ENCODE data around the gene AIP. TPM values are rescaled to one million over a fixed set of nuclear protein-coding genes. Genes with fewer than 3 reads are reported as not detected.
A peak's percentile ranks its signal among the peaks of the same experiment; 100 is the strongest.
"Not testable (repeated sequence)": the region's sequence is repeated elsewhere in the genome, so short reads cannot be mapped to it uniquely, and the experiment has no call there.

AIP gene
- total RNA-seq, 1 experiment from 2014 or later = 35.6 TPM

- Histone ChIP-seq H4K8ac (replicated peaks; ENCODE audit: insufficient read length, low read depth, low read length) (no peak overlapping the region), H2BK5ac (ENCODE audit: insufficient read length, low read length) (no peak overlapping the region), H4K91ac (ENCODE audit: insufficient read length, low read depth, low read length) (no peak overlapping the region), H2BK120ac (ENCODE audit: low read depth, low read length, poor library complexity, severe bottlenecking) (no peak overlapping the region), H3K23me2 (ENCODE audit: insufficient read length, low read depth, low read length, poor library complexity, severe bottlenecking) (no peaks in the 10 kb centered on the region), H3K27me3 (ENCODE audit: insufficient read depth, low read length) (no peaks in the 10 kb centered on the region; the same call in 1 of the 2 replicates), H2AFZ (ENCODE audit: low read length) (no peak overlapping the region), H3K27ac (ENCODE audit: insufficient read length, low read depth, low read length) (no peak overlapping the region), H2AK5ac (ENCODE audit: insufficient read length, low read length) (no peak overlapping the region), H3T11ph (ENCODE audit: low read length) (no peak overlapping the region), H3K79me1 (ENCODE audit: insufficient read depth, low read depth, low read length, poor library complexity, severe bottlenecking) (no peaks in the 10 kb centered on the region), H4K5ac (ENCODE audit: insufficient read length, low read depth, low read length) (no peak overlapping the region), H3K9me3 (ENCODE audit: control insufficient read depth, low read depth, low read length) (no peaks in the 10 kb centered on the region), H3K4me1 (ENCODE audit: insufficient read depth, low read length) (no peaks in the 10 kb centered on the region; the same call in 1 of the 2 replicates), H2BK15ac (ENCODE audit: low read depth, low read length) (no peak overlapping the region), H3K18ac (ENCODE audit: insufficient read length, low read depth, low read length) (no peak overlapping the region), H3K56ac (ENCODE audit: insufficient read length, low read depth, low read length) (no peak overlapping the region), H2BK20ac (ENCODE audit: low read depth, low read length, poor library complexity, severe bottlenecking) (no peak overlapping the region), H3K14ac (ENCODE audit: insufficient read depth, low read length) (no peak overlapping the region), H3K4ac (ENCODE audit: low read depth, low read length) (no peak overlapping the region), H3K23ac (ENCODE audit: insufficient read length, low read depth, low read length) (no peak overlapping the region), H4K20me1 (ENCODE audit: control insufficient read depth, insufficient read depth, insufficient read length) (no peaks in the 10 kb centered on the region), H2BK12ac (ENCODE audit: insufficient read length, low read depth, low read length) (no peak overlapping the region), H3K79me2 (ENCODE audit: insufficient read depth, low read length) (no peaks in the 10 kb centered on the region), H3K9ac (ENCODE audit: extremely low read depth, insufficient read length, low read length) (no peak overlapping the region), H3K4me2 (ENCODE audit: insufficient read depth, insufficient read length, low read length) (no peak overlapping the region)
- H3K4me1 Mint-ChIP-seq = peaks cover 19 to 25% of the 10 kb centered on the region in 2 experiments
- peaks cover 9 to 16% (median 13%) of the 10 kb centered on the region in 3 experiments for H3K36me3 Mint-ChIP-seq (ENCODE audit: insufficient read depth in 1 of 3, low read depth in 3 of 3)
- no peak overlapping the region for H3K4me3 Mint-ChIP-seq
- no peaks in the 10 kb centered on the region for H3K9me3 Mint-ChIP-seq
- TF ChIP-seq, protein P1, sequence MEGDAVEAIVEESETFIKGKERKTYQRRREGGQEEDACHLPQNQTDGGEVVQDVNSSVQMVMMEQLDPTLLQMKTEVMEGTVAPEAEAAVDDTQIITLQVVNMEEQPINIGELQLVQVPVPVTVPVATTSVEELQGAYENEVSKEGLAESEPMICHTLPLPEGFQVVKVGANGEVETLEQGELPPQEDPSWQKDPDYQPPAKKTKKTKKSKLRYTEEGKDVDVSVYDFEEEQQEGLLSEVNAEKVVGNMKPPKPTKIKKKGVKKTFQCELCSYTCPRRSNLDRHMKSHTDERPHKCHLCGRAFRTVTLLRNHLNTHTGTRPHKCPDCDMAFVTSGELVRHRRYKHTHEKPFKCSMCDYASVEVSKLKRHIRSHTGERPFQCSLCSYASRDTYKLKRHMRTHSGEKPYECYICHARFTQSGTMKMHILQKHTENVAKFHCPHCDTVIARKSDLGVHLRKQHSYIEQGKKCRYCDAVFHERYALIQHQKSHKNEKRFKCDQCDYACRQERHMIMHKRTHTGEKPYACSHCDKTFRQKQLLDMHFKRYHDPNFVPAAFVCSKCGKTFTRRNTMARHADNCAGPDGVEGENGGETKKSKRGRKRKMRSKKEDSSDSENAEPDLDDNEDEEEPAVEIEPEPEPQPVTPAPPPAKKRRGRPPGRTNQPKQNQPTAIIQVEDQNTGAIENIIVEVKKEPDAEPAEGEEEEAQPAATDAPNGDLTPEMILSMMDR (conservative IDR thresholded peaks at IDR 0.05) = no peak
- no CpG with 5 or more reads among the region's 11 CpGs for WGBS (ENCODE audit: extremely low coverage, insufficient read length, low lambda C conversion rate)
- no peak for DNase-seq
- H3K27me3 Mint-ChIP-seq (ENCODE audit: low read depth) = peaks cover 28% of the 10 kb centered on the region
- no peak overlapping the region for H3K27ac Mint-ChIP-seq
These were observed 2.1 kb downstream of the AIP start for GRCh38 chr11:67484847-67485311.

GRCh38 chr11:67485873-67486361, 3.1 kb downstream of the AIP start:
- not testable (repeated sequence) for H3K23ac ChIP-seq (ENCODE audit: insufficient read length, low read depth, low read length); H2BK12ac ChIP-seq (ENCODE audit: insufficient read length, low read depth, low read length); H3T11ph ChIP-seq (ENCODE audit: low read length); H3K14ac ChIP-seq (ENCODE audit: insufficient read depth, low read length); H3K4me2 ChIP-seq (ENCODE audit: insufficient read depth, insufficient read length, low read length); H3K23me2 ChIP-seq (ENCODE audit: insufficient read length, low read depth, low read length, poor library complexity, severe bottlenecking); H2AFZ ChIP-seq (ENCODE audit: low read length); H3K9me3 ChIP-seq (ENCODE audit: control insufficient read depth, low read depth, low read length); H2BK5ac ChIP-seq (ENCODE audit: insufficient read length, low read length); H4K20me1 ChIP-seq (ENCODE audit: control insufficient read depth, insufficient read depth, insufficient read length); H3K4me3 Mint-ChIP-seq; H3K18ac ChIP-seq (ENCODE audit: insufficient read length, low read depth, low read length); H3K4me1 ChIP-seq (ENCODE audit: insufficient read depth, low read length); H3K27ac Mint-ChIP-seq; H4K8ac ChIP-seq (replicated peaks; ENCODE audit: insufficient read length, low read depth, low read length); H3K9ac ChIP-seq (ENCODE audit: extremely low read depth, insufficient read length, low read length); H3K4ac ChIP-seq (ENCODE audit: low read depth, low read length); H3K9me3 Mint-ChIP-seq; H2BK15ac ChIP-seq (ENCODE audit: low read depth, low read length); H2AK5ac ChIP-seq (ENCODE audit: insufficient read length, low read length); H3K79me2 ChIP-seq (ENCODE audit: insufficient read depth, low read length); H3K27me3 ChIP-seq (ENCODE audit: insufficient read depth, low read length); H3K79me1 ChIP-seq (ENCODE audit: insufficient read depth, low read depth, low read length, poor library complexity, severe bottlenecking); H3K27ac ChIP-seq (ENCODE audit: insufficient read length, low read depth, low read length); H3K56ac ChIP-seq (ENCODE audit: insufficient read length, low read depth, low read length); H4K5ac ChIP-seq (ENCODE audit: insufficient read length, low read depth, low read length); H2BK120ac ChIP-seq (ENCODE audit: low read depth, low read length, poor library complexity, severe bottlenecking); H2BK20ac ChIP-seq (ENCODE audit: low read depth, low read length, poor library complexity, severe bottlenecking); H4K91ac ChIP-seq (ENCODE audit: insufficient read length, low read depth, low read length)
- Mint-ChIP-seq H3K4me1 (peaks cover 19 to 25% of the 10 kb centered on the region in 2 experiments), H3K36me3 (ENCODE audit: insufficient read depth in 1 of 3, low read depth in 3 of 3) (peaks cover 9 to 22% (median 18%) of the 10 kb centered on the region in 3 experiments), H3K27me3 (ENCODE audit: low read depth) (peaks cover 24% of the 10 kb centered on the region)
- no CpG with 5 or more reads among the region's 7 CpGs for WGBS (ENCODE audit: extremely low coverage, insufficient read length, low lambda C conversion rate)
- peak; percentile 73 for DNase-seq

Measured in H9 (cell line).